Measurements from ENCODE around the gene RAD51B. TPM values are rescaled to one million over a fixed set of nuclear protein-coding genes. Genes with fewer than 3 reads are reported as not detected.

Gene RAD51B
- total RNA-seq, 1 donor from 2014 or later, result 17.0 TPM

DNA sequence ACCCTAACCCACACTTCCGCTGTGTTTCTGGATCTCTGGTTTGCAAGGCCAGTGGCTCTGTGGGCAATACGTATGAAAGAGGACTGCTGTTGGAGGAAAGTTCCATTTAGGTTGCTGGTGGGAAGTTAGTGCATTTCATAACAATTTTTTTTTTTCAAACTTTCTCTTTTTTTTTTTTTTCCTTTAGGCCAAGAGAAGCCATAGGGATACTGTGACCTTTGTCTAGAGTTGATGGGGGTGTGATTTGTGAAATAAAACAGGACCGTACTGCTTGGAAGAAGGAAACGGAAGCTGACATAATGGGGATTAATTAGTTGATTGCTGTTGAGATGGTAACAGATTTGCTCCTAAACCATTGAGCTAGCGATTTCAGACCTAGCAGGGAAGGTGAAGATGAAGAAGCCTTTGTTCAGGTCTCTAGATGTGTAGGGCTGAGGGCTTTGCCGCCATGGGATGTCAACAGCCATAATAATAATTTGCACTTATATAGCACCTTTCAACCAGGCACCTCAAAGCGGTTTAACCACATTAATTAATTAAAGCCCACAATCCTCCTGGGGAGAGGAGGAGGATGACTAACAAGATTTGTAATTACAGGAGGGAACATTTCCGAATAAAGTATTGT lies 658.0 kb downstream of the RAD51B start:
- DNase-seq (ENCODE audit: low read depth), result no peak

GRCh38 chr14:68479247-68479646 lies 659.7 kb downstream of the RAD51B start:
- DNase-seq (ENCODE audit: low read depth), result peak; percentile 35

GRCh38 chr14:68482018-68482417 lies 662.4 kb downstream of the RAD51B start:
- DNase-seq (ENCODE audit: low read depth), result no peak

DNA sequence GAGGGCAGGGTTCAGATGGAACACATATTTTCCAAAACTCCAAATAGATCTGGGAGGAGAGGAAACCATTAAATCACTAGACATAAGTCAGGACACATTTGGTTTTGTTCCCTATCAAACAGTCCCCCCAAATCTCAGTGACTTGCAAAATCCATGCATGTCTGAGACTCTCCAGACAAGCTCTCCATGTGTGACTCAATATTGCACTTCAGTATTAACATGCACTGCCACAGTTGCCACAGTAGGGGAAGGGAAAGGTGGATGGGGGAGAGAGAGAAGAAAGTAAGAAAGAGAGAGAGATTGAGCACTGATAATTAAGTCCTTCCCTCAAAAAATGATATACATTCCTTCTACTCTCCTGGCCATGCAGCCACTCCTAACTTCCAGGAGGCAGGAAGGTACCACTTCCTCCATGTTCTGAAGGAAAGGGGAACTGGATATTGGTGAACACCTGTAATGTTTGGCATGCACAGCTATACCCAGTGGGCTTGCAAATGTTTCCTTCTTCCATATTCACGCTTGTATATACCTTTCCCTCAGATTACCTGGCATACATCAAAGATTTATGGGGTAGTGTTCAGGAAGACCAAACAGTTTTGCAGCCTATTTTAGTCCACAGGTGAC lies 663.3 kb downstream of the RAD51B start:
- DNase-seq (ENCODE audit: low read depth), result no peak

GRCh38 chr14:68486033-68486732 lies 666.6 kb downstream of the RAD51B start:
- DNase-seq (ENCODE audit: low read depth), result peak; percentile 30

DNA sequence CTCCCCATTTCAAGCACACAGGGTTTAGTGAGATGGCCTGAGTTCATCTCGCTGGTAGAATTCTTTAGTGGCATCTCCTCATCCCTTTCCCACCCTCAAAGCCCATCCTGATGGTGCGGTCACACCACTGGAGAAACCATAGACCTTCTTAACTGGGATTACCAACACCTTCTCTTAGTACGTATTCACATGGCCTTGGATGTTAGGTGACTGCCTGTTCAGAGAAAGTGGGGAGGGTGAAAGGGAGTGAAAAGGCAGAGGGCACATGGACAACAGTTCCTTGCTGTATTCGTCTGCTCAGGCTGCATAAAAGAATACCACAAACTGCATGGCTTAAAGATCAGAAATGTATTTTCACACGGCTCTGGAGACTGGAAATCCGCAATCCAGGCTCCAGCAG lies 667.2 kb downstream of the RAD51B start:
- no peak for DNase-seq (ENCODE audit: low read depth)

DNA sequence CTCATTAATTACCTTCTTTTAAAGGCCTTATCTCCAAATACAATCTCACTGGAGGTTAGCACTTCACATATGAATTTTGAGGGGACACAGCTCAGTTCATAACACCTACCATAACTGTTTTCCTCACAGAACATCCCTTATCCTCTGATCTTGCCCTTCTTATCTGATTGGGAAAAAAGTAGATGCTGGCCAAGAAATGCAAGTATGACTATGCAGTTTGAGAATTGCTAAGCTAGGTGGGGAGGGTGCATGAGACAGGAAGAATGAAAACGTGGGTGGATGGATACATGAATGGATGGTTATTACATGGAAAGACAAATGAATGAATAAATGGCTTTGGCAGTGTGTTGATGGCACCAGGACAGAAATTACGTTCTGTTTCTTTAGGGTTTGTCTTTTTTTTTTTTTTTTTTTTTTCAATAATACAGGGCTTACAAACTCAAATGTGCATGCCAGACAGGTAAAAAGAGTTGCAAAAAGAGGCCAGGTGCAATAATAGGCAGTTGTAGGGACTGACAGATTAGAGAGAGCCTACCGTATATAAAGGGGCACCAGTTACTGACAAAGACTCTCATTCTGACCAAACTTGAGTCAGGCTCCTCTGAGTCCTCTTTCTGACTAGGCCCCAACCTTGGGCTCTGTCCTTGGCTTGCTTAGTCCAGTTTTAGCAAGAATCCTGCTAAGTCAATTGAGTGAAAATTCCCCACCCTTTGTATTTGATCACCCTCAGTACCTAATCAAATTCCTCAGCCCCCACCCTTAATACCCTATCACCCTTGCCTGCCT lies 668.4 kb downstream of the RAD51B start:
- DNase-seq (ENCODE audit: low read depth), result peak; percentile 36

DNA sequence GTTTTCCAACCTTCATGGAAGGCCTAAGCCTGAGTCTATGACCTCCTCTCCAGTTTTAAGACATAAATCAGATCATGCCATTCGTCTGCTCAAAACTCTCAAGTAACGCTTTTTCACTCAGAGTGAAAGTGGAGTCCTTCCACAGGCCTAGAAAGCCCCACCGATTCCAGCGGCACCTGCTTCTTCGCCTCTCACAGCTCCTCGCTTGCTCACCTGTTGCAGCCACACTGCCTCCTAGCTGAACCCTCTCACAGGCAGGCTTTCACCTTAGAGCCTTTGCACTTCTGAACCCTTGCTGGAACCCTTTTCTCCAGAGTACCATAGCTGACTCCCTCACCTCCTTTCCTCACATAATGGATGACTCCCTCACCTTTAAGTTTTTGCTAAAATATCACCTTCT lies 672.2 kb downstream of the RAD51B start:
- DNase-seq (ENCODE audit: low read depth), result no peak

DNA sequence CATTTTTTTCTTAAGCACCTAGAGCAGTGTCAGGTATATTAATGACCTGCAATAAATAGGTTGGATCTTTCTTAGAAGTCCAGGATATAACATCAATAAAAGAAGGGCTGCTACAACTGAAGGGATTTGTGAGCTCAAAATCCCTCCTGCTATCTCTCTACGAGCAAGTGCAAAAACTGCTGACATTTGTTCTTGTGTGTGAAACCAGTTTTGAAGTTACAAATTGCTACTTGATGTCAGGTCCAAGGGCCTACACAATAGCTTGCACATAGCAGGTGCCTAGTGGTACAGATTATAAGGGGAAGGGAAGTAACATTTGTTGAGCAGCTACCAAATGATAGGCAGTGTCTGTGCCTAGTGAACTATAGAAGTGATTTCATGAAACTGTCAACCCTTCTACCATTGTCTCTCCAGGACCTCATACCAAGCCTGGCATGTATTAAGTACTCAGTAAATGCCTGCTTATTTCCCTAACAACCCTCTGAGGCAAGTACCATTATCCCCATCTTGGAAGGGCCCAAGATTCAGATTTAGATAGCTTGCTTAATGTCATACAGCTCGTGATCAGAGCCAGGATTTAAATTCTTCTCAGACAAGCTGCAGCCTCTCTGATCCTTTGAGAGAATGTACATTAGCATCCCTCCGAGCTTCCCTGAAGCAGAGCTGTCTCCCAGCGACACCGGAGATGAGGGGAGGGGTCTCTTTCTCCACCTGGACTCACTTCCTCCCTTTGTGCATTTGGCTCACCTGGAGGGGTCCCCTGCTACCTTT lies 673.0 kb downstream of the RAD51B start:
- DNase-seq (ENCODE audit: low read depth), result no peak

DNA sequence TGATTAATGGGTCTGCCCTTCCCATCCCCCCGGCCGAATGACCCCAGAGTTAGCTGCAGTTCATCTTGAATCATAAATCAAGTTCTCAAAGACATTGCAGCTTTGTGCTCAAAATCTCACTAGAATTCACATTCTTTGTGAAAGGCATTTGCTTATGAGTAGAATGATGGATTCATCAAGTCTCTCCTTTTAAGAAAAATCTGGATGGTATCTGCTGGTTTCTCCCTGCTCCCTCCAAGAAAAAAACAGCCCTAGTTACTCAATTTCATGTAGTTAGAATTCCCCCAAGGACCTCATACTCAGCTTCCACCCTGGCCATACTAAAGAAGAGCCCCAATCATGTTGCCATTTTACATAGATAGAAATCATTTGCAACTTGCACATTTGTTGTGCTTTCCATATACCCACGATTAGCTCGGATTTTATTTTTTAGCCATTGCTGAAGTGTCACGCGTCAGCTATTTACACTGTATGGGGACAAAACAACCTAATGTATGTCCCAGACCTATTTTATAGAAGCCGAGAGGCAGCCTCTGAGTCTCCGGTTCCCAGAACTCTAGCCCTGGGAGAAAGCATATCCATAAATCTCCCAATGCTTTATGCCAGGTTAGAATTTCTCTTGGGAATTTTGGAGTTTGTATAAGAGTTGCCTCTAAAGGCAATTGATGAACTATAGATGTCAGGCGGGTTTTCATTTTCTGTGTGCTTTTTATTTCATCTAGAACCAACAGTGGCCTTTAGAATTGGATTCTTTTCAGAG lies 673.8 kb downstream of the RAD51B start:
- no peak for DNase-seq (ENCODE audit: low read depth)

GRCh38 chr14:68495101-68496039 lies 675.8 kb downstream of the RAD51B start:
- peak; percentile 57 for DNase-seq (ENCODE audit: low read depth)

DNA sequence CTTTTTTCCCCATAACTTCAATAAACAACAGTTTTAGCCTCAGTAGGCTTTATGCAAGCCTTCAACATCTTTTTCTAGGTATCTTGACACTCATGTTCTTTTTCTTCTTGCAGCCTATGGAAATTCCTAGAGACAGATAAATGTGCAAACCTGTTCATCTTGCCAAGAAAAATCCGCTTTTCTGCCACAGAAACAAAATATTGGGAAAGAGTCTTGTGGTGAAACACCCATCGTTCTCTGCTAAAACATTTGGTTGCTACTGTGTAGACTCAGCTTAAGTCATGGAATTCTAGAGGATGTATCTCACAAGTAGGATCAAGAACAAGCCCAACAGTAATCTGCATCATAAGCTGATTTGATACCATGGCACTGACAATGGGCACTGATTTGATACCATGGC lies 677.4 kb downstream of the RAD51B start:
- no peak for DNase-seq (ENCODE audit: low read depth)

GRCh38 chr14:68499451-68499850 lies 679.9 kb downstream of the RAD51B start:
- no peak for DNase-seq (ENCODE audit: low read depth)

- DNase-seq (ENCODE audit: low read depth), result no peak
Measured at GRCh38 chr14:68501171-68501570, 681.6 kb downstream of the RAD51B start.

DNA sequence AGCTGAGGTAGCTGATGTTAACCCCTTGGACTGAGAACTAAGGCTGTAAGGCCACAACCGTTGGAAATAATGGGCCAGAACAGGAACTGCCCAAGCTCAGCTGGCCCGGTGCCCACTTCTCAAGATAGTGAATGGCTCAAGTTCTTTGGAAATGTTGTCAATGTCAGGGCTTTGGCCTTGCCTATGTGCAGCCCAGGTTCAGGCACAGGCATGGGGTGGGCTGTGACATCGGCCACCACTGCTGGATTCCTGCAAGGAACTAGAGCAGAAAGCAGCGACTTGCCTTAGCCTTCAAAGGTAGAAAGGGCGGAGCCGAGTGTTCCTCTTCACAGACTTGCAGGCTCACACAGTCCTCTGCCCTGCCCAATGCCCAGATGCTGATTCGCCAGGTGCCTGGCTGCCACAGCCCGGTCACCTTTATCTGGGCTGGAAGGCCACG lies 682.1 kb downstream of the RAD51B start:
- peak; percentile 65 for DNase-seq (ENCODE audit: low read depth)

DNA sequence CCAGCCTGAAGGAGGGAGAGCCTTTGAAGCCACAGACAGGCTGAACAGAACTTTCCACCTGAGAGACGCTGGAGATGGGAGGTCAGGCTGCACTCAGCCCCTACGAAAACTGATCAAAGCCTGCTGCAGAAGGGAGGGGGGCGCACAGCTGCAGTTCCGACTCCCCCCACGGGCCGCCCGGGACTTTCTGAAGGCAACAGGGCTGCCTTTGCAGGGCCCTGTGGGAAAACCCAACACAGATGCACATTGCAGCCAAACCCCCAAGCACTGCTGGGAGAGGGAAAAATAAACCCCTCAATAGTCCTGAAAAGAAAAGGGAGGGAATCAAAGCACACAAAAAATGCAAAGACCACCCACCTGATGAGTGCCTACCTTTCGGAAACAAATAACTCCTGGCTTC lies 682.7 kb downstream of the RAD51B start:
- DNase-seq (ENCODE audit: low read depth), result no peak

DNA sequence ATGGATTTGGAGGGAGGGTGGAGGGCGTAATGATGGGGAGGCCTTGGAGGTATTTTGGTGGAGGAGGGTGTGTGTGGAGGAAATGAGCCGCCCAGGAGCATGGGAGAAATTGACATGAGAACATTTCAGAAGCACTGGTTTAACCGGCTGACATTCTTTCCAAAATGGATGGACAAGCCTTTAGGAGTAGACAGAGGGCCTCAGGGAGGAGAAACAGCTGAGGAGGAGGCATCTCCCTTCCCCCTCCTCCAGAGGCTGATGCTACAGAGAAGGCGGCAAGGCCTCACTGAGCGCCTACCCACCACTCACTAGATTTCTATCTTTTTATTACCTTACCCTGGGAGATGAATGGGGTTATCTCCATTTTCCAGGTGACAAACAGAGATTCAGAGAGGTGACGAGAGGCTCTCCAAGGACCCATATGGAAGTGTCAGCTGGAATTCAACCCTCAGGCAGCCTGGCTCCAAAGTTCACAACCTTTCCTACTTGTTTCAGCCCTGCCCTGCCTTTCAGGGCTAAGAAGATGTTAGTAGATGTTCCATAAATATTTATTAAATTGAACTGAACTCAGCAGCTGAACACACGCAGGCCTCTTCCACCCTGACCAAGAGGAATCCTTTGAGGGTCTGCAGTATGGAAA lies 683.7 kb downstream of the RAD51B start:
- no peak for DNase-seq (ENCODE audit: low read depth)

DNA sequence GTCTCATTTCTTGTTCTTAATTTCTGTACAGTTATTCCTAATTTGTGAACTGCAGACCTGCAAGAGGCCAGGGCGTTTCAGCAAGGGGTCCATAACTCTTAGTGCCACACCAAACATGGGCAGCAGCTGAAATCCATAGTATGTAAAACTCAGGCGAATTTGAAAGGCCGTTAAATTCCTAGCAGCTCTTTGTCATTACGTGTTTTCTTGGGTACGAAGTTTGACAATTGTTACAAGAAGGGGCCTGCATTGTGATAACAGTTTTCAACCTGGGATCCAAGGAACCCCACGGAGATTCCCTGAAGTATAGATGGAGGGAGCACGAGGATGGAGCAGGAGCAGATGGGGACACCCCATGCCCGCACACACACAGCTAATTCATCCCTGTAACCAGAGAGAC lies 685.3 kb downstream of the RAD51B start:
- no peak for DNase-seq (ENCODE audit: low read depth)

DNA sequence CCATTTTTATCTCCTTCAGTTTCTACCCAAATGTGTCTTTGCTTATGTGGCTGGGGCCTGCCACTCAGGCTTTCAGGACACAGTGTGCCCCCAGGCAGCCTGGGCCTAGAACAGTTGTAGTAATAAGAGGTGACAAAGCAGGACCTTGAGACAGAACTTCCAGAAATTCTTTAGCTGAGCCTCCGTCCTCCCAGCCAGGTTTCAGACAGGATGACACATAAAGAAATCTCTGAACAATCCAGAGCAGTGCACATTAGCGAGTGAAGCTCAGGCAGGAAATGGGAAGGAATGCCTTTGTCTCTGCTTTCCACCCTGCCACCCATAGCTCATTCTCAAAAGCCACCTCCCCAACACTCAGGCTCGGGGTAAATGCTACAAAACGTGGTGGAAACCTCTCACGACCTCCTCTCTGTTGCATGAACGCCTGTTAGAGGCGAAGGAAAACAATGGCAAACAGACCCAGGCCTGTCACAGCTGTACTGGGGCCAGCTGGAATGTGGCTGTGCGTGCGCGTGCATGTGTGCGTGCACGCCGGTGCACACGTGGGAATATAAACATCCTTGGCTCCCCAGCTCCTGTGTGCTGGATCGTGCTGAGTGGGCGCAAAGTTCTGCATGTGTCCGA lies 686.6 kb downstream of the RAD51B start:
- peak; percentile 83 for DNase-seq (ENCODE audit: low read depth)
